Tibial nerve (tissue), 4 donors: ENCODE results near the gene NBEA. TPM values are rescaled to one million over a fixed set of nuclear protein-coding genes. Genes with fewer than 3 reads are reported as not detected.

Experiments
- DNase-seq, 2 donors: peaks; one replicate each; pipeline ENCODE4 v3.0.0-alpha.2; 2019; ENCODE audit warnings: low spot score in 2 of 2
- H3K27ac ChIP-seq, 4 donors: fragments of 200-600 bp; sonication (generic) in 3 of 4; one replicate each; pipeline ENCODE4 v1.5.1; 2017 to 2019; ENCODE audit warnings: mild to moderate bottlenecking in 1 of 4
- H3K27me3 ChIP-seq, 2 donors: fragments of 200-600 bp; sonication (generic) in 1 of 2; one replicate each; pipeline versions ENCODE4 v1.5.1 to v1.6.0; 2017 to 2019
- H3K36me3 ChIP-seq, 3 donors: fragments of 200-600 bp; sonication (generic); one replicate each; pipeline ENCODE4 v1.5.1; 2018 to 2019
- H3K4me1 ChIP-seq, 4 donors: fragments of 200-600 bp; sonication (generic) in 3 of 4; one replicate each; pipeline ENCODE4 v1.5.1; 2017 to 2019
- H3K4me3 ChIP-seq, 4 donors: fragments of 200-600 bp; sonication (generic) in 3 of 4; one replicate each; pipeline ENCODE4 v1.5.1; 2017 to 2019; ENCODE audit warnings: mild to moderate bottlenecking in 1 of 4, moderate library complexity in 1 of 4
- H3K9me3 ChIP-seq, 4 donors: fragments of 200-600 bp; sonication (generic) in 3 of 4; one replicate each; pipeline ENCODE4 v1.5.1; 2017 to 2019
- EP300 ChIP-seq, 2 donors: sonication (generic); formaldehyde crosslinking; IDR thresholded peaks; one replicate each; pipeline ENCODE4 v1.6.1; 2017; ENCODE audit warnings: antibody characterized with exemption in 2 of 2, mild to moderate bottlenecking in 1 of 2
- POLR2A ChIP-seq, 2 donors: fragments of 450-650 bp; IDR thresholded peaks; one replicate each; pipeline ENCODE4 v1.6.1; 2017; ENCODE audit warnings: antibody characterized with exemption in 2 of 2, mild to moderate bottlenecking in 2 of 2, moderate library complexity in 2 of 2
- WGBS, 2 donors: methylation state at CpG; one replicate each; pipeline ENCODE4 v1.1.5; 2018; 5-methylcytosine and 5-hydroxymethylcytosine counted together
- total RNA-seq, 4 donors: library from RNA; depleted of rRNA; stranded (reverse); fragments of >200 nt; gene quantifications; one replicate each; pipeline ENCODE4 v1.1.0, GENCODE V29; 2016
- TF ChIP-seq, protein P1 (sequence below), 5 experiments: fragments of 200-600 bp in 3 of 5; fragments of 450-650 bp in 2 of 5; sonication (generic) in 3 of 5; IDR thresholded peaks; one replicate each; pipeline ENCODE4 v1.5.1; 2016 to 2019; ENCODE audit warnings: antibody characterized with exemption in 5 of 5, mild to moderate bottlenecking in 3 of 5, moderate library complexity in 2 of 5

The NBEA gene
- total RNA-seq, 4 donors from 2014 or later = 9.0 to 11.9 (median 10.5) TPM

DNA sequence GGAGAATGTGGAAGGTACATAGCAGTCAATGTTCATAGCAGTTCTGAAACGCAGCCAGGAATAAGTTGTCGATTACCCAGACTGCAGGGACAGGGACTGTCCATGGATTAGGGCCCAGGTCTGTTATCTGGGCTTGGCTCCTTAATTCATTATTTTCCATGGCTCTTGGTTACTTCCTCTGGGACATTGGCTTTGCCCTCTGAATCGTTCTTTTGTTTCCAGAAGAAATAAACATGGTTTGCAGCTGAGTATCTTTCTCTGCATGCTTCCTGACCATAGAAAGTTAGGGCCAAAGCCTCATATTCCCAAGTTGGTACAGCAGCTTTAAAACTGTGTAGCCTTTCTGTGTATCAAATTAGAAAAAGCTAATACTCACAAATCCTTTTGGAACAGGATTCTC lies 656.2 kb downstream of the NBEA start:
- TF ChIP-seq, protein P1, sequence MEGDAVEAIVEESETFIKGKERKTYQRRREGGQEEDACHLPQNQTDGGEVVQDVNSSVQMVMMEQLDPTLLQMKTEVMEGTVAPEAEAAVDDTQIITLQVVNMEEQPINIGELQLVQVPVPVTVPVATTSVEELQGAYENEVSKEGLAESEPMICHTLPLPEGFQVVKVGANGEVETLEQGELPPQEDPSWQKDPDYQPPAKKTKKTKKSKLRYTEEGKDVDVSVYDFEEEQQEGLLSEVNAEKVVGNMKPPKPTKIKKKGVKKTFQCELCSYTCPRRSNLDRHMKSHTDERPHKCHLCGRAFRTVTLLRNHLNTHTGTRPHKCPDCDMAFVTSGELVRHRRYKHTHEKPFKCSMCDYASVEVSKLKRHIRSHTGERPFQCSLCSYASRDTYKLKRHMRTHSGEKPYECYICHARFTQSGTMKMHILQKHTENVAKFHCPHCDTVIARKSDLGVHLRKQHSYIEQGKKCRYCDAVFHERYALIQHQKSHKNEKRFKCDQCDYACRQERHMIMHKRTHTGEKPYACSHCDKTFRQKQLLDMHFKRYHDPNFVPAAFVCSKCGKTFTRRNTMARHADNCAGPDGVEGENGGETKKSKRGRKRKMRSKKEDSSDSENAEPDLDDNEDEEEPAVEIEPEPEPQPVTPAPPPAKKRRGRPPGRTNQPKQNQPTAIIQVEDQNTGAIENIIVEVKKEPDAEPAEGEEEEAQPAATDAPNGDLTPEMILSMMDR (IDR thresholded peaks at IDR 0.05) = no peak
- TF ChIP-seq POLR2A (IDR thresholded peaks at IDR 0.05) (no peak), EP300 (IDR thresholded peaks at IDR 0.05) (no peak)
- Histone ChIP-seq H3K4me1 (peaks cover 0 to 21% (median 2%) of the 10 kb centered on the region in 4 donors), H3K9me3 (no peaks in the 10 kb centered on the region), H3K36me3 (peaks cover 0 to 4% (median 0%) of the 10 kb centered on the region in 3 donors), H3K27me3 (no peaks in the 10 kb centered on the region), H3K4me3 (no peak overlapping the region), H3K27ac (peak overlapping the region in 3 of 4 donors; percentile 6 to 43 (median 21))
- 30 to 36% methylated on average over 3 of the region's 3 CpGs for WGBS, 2 donors
- no peak for DNase-seq

DNA sequence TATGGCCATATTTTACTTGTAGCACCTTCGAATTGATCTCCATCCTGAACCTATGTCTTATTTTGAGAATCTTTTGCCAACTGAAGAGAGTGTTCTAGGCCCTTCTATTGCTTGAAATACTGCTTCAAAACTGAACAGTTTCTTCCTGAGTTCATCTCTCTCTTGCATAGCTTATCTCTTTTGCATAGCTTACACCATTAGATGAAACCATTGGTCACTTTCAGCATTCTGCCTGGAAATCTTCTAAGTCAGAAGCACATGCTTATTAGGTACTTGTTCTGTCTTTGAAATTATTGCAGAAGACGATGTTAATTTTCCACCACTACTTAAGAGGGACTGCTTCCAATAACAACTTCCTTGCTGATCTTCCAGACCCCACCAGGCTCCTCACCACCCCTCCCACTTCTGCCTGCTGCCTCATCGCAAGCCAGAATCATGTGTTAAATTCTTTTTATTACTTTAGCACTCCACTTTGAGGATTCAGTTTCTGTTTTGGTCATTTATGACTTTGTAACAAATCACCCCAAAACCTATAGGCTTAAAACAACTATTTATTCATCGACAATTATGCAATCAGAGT lies 656.8 kb downstream of the NBEA start:
- Histone ChIP-seq H3K36me3 (no peaks in the 10 kb centered on the region), H3K9me3 (no peaks in the 10 kb centered on the region), H3K27ac (peak overlapping the region in 2 of 4 donors; percentile 26 to 43), H3K4me1 (peaks cover 0 to 21% (median 2%) of the 10 kb centered on the region in 4 donors), H3K4me3 (no peak overlapping the region), H3K27me3 (no peaks in the 10 kb centered on the region)
- DNase-seq = no peak
- 45 to 68% methylated on average over 4 of the region's 4 CpGs for WGBS, 2 donors
- no peak for TF ChIP-seq POLR2A (IDR thresholded peaks at IDR 0.05)
- no peak for TF ChIP-seq EP300 (IDR thresholded peaks at IDR 0.05)
- TF ChIP-seq, protein P1 (IDR thresholded peaks at IDR 0.05) = no peak

DNA sequence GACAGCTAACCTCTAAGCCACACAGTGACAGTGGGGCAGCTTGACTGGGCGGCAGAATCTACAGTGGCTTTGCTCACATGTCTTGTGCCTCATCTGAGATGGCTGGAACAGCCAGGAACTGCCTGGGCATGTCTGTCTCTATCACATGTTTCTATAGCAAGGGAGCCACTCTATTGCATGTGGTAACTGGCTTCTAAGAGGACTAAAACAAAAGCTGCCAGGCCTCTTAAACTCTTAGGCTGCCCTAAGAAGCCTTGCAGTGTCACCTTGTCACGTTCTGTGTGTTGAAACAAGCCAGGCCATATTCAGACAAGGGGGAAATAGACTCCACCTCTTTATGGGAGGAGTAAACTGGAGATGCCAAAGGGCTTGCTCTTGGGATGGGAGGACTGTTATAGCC lies 657.3 kb downstream of the NBEA start:
- H3K4me3 ChIP-seq = no peak overlapping the region
- H3K27ac ChIP-seq = peak overlapping the region in 2 of 4 donors; percentile 26 to 43
- DNase-seq = no peak
- H3K9me3 ChIP-seq = no peaks in the 10 kb centered on the region
- H3K27me3 ChIP-seq = no peaks in the 10 kb centered on the region
- H3K4me1 ChIP-seq = peaks cover 0 to 21% (median 2%) of the 10 kb centered on the region in 4 donors
- H3K36me3 ChIP-seq = no peaks in the 10 kb centered on the region
- WGBS, 2 donors = 65 to 69% methylated on average over 2 of the region's 2 CpGs
- TF ChIP-seq, protein P1 (IDR thresholded peaks at IDR 0.05) = no peak
- TF ChIP-seq EP300 (IDR thresholded peaks at IDR 0.05) = no peak
- TF ChIP-seq POLR2A (IDR thresholded peaks at IDR 0.05) = no peak

DNA sequence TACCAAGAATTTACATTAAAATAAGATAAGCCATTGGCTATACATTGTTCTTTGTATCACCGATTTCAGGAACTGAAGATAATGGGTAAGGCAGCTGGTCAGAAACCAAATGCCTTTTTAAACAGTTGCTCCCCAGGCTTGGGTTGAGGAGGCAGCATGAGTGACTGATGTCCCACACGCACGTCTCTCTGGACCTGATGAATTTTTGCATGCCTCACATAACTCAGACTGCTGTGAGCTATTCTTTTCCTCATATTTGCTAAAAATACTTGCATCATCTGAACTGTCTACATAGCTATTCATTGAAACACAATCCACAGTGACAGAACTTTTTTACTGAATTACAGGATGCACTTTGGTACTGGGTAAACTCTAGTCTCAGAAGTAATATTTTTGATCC lies 658.1 kb downstream of the NBEA start:
- no peak overlapping the region for H3K4me3 ChIP-seq
- H3K4me1 ChIP-seq = peaks cover 0 to 21% (median 2%) of the 10 kb centered on the region in 4 donors
- H3K27me3 ChIP-seq = no peaks in the 10 kb centered on the region
- no peaks in the 10 kb centered on the region for H3K36me3 ChIP-seq
- no peak overlapping the region for H3K27ac ChIP-seq
- DNase-seq = no peak
- no peaks in the 10 kb centered on the region for H3K9me3 ChIP-seq
- 74 to 75% methylated on average over 3 of the region's 3 CpGs for WGBS, 2 donors
- TF ChIP-seq, protein P1 (IDR thresholded peaks at IDR 0.05) = no peak

DNA sequence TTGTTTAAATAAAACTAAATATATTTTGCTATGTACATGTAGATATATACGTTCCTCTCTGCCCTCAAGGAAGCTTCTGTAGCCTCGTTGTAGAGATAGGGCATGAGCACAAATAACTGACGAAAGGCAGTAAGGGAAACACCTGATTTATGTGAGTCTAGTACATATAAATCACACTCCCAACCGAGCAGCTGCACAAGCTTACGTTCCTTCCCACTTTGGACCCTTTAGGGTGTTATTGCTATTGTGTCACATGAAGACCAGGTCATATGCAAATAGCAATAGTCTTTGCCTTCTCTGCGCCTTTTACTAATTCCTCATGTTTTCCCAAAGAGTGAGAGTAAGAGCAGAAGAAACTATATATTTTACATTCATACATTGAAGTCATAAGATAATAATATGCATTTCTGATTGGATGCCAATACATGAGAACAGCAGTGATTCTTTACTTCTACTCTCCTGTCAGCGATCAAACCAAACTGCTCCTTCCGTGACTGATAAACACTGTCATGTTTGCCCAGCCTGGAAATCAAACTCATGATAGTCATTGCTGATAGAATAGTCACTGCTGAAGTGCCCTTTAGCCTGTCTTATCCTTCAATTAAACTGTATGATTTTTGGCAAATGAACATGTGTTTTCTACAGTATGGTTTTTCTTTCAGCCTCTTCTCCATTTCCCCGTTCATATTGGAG lies 661.7 kb downstream of the NBEA start:
- no peaks in the 10 kb centered on the region for H3K27me3 ChIP-seq
- WGBS, 2 donors = 85 to 91% methylated on average over 9 of the region's 9 CpGs
- no peak for DNase-seq
- H3K9me3 ChIP-seq = no peaks in the 10 kb centered on the region
- H3K4me3 ChIP-seq = no peak overlapping the region
- TF ChIP-seq POLR2A (IDR thresholded peaks at IDR 0.05) = no peak
- TF ChIP-seq, protein P1 (IDR thresholded peaks at IDR 0.05) = no peak
- TF ChIP-seq EP300 (IDR thresholded peaks at IDR 0.05) = no peak
- peaks cover 0 to 10% (median under 1%) of the 10 kb centered on the region in 4 donors for H3K4me1 ChIP-seq
- no peaks in the 10 kb centered on the region for H3K36me3 ChIP-seq
- H3K27ac ChIP-seq = no peak overlapping the region
